ENCODE results near the gene BICC1. TPM values are rescaled to one million over a fixed set of nuclear protein-coding genes. Genes with fewer than 3 reads are reported as not detected.
A peak's percentile ranks its signal among the peaks of the same experiment; 100 is the strongest.

BICC1 gene
- total RNA-seq, 4 donors from 2014 or later = 28.8 to 39.0 (median 30.5) TPM

DNA sequence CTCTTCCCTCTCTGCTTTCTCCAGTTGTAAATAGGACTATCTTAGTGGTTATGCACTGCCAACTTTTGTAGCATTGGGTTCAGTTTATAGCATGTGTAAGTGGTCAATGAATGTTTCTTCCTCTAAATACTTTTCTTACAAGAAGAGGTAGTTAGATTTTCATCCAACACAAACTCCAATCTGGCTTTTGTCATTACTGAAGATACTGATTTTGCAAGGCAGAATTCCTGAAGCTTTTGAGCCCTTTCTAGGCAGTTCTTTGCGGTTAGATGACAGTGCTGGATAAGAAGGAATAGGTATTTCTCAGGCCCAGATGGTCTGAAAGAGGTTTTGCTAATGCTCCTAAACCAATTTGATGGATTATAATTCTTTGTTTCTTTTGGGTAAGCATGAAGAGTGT, 60.5 kb downstream of the BICC1 start:
- DNase-seq (ENCODE audit: low spot score in 2 of 2) = no peak
- 94 to 100% methylated on average over 1 of the region's 1 CpG for WGBS, 2 donors
- no peaks in the 10 kb centered on the region for H3K27me3 ChIP-seq
- H3K4me3 ChIP-seq = no peak overlapping the region
- peaks cover 0 to 53% (median 5%) of the 10 kb centered on the region in 4 donors for H3K4me1 ChIP-seq
- TF ChIP-seq POLR2A (IDR thresholded peaks at IDR 0.05) (no peak), CTCF (IDR thresholded peaks at IDR 0.05) (no peak), EP300 (IDR thresholded peaks at IDR 0.05) (no peak)
- peak overlapping the region in 1 of 4 donors; percentile 47 for H3K27ac ChIP-seq
- H3K9me3 ChIP-seq = peaks cover 0 to 13% (median 0%) of the 10 kb centered on the region in 4 donors
- no peaks in the 10 kb centered on the region for H3K36me3 ChIP-seq

GRCh38 chr10:58574058-58574457, 61.4 kb downstream of the BICC1 start:
- DNase-seq (ENCODE audit: low spot score in 2 of 2) = no peak
- Histone ChIP-seq H3K4me1 (peaks cover 0 to 51% (median 6%) of the 10 kb centered on the region in 4 donors), H3K27me3 (no peaks in the 10 kb centered on the region), H3K9me3 (peaks cover 0 to 13% (median 0%) of the 10 kb centered on the region in 4 donors), H3K27ac (peak overlapping the region in 2 of 4 donors; percentile 14 to 47), H3K4me3 (no peak overlapping the region), H3K36me3 (no peaks in the 10 kb centered on the region)
- TF ChIP-seq POLR2A (IDR thresholded peaks at IDR 0.05) (no peak), CTCF (IDR thresholded peaks at IDR 0.05) (no peak), EP300 (IDR thresholded peaks at IDR 0.05) (no peak)
- 27 to 40% methylated on average over 1 of the region's 1 CpG for WGBS, 2 donors

GRCh38 chr10:58575491-58575890, 62.8 kb downstream of the BICC1 start:
- no peaks in the 10 kb centered on the region for H3K36me3 ChIP-seq
- H3K4me1 ChIP-seq = peaks cover 0 to 64% (median 8%) of the 10 kb centered on the region in 4 donors
- TF ChIP-seq POLR2A (IDR thresholded peaks at IDR 0.05) (no peak), CTCF (IDR thresholded peaks at IDR 0.05) (no peak)
- peaks cover 0 to 13% (median 0%) of the 10 kb centered on the region in 4 donors for H3K9me3 ChIP-seq
- WGBS, 2 donors = 74 to 77% methylated on average over 4 of the region's 4 CpGs
- no peak for DNase-seq (ENCODE audit: low spot score in 2 of 2)
- H3K4me3 ChIP-seq = no peak overlapping the region
- H3K27me3 ChIP-seq = no peaks in the 10 kb centered on the region
- H3K27ac ChIP-seq = no peak overlapping the region

DNA sequence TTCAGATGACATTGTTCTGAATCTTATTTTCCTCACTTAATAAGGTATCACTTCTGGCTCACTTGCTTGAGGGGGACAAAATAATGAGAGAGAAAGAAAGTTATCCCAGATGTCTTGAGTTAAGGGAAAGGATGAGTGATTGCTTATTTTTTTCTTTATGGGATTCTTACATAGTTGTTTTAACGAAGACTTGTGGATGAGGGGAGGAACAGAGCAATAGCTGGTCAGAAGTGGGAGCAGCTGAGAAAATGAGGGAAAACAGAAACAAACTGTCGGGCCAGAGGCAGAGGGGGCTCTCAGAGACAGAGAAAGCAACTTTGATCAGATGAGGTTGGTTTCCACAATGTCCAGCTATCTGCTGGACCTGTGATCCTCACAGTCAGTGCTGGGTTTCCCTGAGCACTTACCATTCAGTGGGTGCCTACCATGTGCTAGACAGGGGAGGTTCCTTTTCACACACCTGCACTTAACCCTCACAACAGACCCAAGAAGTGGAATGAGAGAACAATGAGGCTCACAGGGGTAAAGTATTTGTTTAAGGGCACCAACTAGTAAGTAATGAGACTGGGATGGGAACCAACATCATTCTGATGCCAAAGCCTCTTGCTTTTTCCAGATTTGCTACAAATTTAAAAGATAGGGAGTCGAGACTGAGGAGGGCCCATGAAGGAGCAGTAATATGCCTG, 64.2 kb downstream of the BICC1 start:
- Histone ChIP-seq H3K9me3 (peaks cover 0 to 2% (median 0%) of the 10 kb centered on the region in 4 donors), H3K27me3 (no peaks in the 10 kb centered on the region), H3K36me3 (no peaks in the 10 kb centered on the region), H3K4me3 (no peak overlapping the region), H3K27ac (peak overlapping the region in 2 of 4 donors; percentile 53 to 67), H3K4me1 (peaks cover 0 to 64% (median 8%) of the 10 kb centered on the region in 4 donors)
- TF ChIP-seq CTCF (IDR thresholded peaks at IDR 0.05) (no peak), POLR2A (IDR thresholded peaks at IDR 0.05) (no peak), EP300 (IDR thresholded peaks at IDR 0.05) (no peak)
- DNase-seq (ENCODE audit: low spot score in 2 of 2) = no peak
- WGBS, 2 donors = 52 to 58% methylated on average over 3 of the region's 3 CpGs

GRCh38 chr10:58577437-58577777, 64.7 kb downstream of the BICC1 start:
- peak overlapping the region in 2 of 4 donors; percentile 65 to 67 for H3K27ac ChIP-seq
- DNase-seq (ENCODE audit: low spot score in 2 of 2) = no peak
- peaks cover 0 to under 1% (median 0%) of the 10 kb centered on the region in 4 donors for H3K9me3 ChIP-seq
- peaks cover 0 to 64% (median 8%) of the 10 kb centered on the region in 4 donors for H3K4me1 ChIP-seq
- no peaks in the 10 kb centered on the region for H3K27me3 ChIP-seq
- no peak overlapping the region for H3K4me3 ChIP-seq
- TF ChIP-seq EP300 (IDR thresholded peaks at IDR 0.05) (peak in 1 of 2 donors; percentile 76), CTCF (IDR thresholded peaks at IDR 0.05) (no peak), POLR2A (IDR thresholded peaks at IDR 0.05) (no peak)
- no peaks in the 10 kb centered on the region for H3K36me3 ChIP-seq
